Measurements from ENCODE around the gene CDHR2. TPM values are rescaled to one million over a fixed set of nuclear protein-coding genes. Genes with fewer than 3 reads are reported as not detected.

Gene CDHR2
- total and polyA plus RNA-seq, 8 donors, result 0.13 to 18.7 (median 9.7) TPM

DNA sequence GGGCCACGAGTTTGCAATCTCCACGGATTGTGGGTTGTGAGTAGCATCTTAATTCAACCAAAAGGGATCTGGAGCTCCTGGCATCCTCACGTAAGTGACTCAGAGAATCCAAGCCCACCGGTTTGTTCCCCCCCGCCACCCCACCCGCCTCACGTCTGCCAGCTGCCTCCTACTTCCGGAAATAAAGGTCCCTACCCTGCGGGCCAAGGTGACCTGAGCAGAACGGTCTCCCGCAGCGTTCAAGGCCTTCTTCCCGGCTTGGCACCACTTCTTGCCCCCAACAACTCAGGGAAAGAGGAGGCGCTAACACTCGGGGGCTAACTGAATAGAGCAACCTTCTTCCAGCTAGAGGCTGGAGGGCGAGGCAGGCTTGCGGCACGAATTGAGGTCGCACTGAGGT is 69.6 kb downstream of the CDHR2 start:
- peaks cover 22 to 92% (median 61%) of the 10 kb centered on the region in 3 donors for H3K27me3 ChIP-seq
- H3K36me3 ChIP-seq, result no peaks in the 10 kb centered on the region
- peak overlapping the region in 3 of 4 donors; percentile 3 to 11 (median 6) for H3K4me3 ChIP-seq
- intact Hi-C loops (cut with DNase I; ENCODE audit: low total_unique reads), result no loop called here
- H3K4me1 ChIP-seq, result peaks cover 14 to 25% (median 23%) of the 10 kb centered on the region in 4 donors
- WGBS, 5 donors, result 18 to 32% (median 30%) methylated on average over 15 to 19 of the region's 19 CpGs
- peaks cover 0 to 7% (median 0%) of the 10 kb centered on the region in 4 donors for H3K9me3 ChIP-seq
- DNase-seq, result no peak
- TF ChIP-seq EP300 (IDR thresholded peaks at IDR 0.05) (no peak), POLR2AphosphoS5 (IDR thresholded peaks at IDR 0.05) (no peak), POLR2A (IDR thresholded peaks at IDR 0.05) (no peak)
- TF ChIP-seq, protein P1, sequence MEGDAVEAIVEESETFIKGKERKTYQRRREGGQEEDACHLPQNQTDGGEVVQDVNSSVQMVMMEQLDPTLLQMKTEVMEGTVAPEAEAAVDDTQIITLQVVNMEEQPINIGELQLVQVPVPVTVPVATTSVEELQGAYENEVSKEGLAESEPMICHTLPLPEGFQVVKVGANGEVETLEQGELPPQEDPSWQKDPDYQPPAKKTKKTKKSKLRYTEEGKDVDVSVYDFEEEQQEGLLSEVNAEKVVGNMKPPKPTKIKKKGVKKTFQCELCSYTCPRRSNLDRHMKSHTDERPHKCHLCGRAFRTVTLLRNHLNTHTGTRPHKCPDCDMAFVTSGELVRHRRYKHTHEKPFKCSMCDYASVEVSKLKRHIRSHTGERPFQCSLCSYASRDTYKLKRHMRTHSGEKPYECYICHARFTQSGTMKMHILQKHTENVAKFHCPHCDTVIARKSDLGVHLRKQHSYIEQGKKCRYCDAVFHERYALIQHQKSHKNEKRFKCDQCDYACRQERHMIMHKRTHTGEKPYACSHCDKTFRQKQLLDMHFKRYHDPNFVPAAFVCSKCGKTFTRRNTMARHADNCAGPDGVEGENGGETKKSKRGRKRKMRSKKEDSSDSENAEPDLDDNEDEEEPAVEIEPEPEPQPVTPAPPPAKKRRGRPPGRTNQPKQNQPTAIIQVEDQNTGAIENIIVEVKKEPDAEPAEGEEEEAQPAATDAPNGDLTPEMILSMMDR (IDR thresholded peaks at IDR 0.05), result no peak
- H3K27ac ChIP-seq, result no peak overlapping the region

DNA sequence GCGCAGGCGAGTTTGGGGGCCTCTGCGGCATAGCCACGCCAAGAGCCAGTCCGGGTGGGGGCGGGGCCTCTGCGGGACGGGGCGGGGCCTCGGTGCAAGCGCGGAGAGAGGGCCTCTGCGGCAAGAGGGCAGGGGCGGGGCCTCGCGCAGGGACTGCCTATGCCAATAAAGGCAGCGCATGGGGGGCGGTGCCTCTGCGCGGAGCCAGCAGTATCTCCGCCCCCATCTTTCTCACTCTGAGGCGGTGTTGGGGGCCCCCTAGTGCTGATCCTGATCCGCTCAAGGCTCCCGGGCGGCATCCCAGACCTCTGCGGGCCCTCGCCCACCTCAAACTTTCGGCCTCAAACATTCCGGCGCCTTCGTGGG is 70.0 kb downstream of the CDHR2 start:
- Histone ChIP-seq H3K4me3 (peak overlapping the region in 3 of 4 donors; percentile 3 to 11 (median 6)), H3K36me3 (no peaks in the 10 kb centered on the region), H3K27me3 (peaks cover 22 to 95% (median 62%) of the 10 kb centered on the region in 3 donors), H3K4me1 (peaks cover 14 to 23% (median 22%) of the 10 kb centered on the region in 4 donors), H3K27ac (no peak overlapping the region), H3K9me3 (peaks cover 0 to 7% (median 0%) of the 10 kb centered on the region in 4 donors)
- intact Hi-C loops (cut with DNase I; ENCODE audit: low total_unique reads), result no loop called here
- peak; percentile 50 to 90 for DNase-seq
- no peak for TF ChIP-seq EP300 (IDR thresholded peaks at IDR 0.05)
- TF ChIP-seq POLR2A (IDR thresholded peaks at IDR 0.05), result no peak
- TF ChIP-seq, protein P1 (IDR thresholded peaks at IDR 0.05), result no peak
- TF ChIP-seq POLR2AphosphoS5 (IDR thresholded peaks at IDR 0.05), result no peak
- WGBS, 5 donors, result 3 to 7% (median 5%) methylated on average over 19 to 31 of the region's 31 CpGs

- peaks cover 22 to 99% (median 68%) of the 10 kb centered on the region in 3 donors for H3K27me3 ChIP-seq
- intact Hi-C loops (cut with DNase I; ENCODE audit: low total_unique reads), result no loop called here
These were observed 70.6 kb downstream of the CDHR2 start for GRCh38 chr5:176619569-176620332.

DNA sequence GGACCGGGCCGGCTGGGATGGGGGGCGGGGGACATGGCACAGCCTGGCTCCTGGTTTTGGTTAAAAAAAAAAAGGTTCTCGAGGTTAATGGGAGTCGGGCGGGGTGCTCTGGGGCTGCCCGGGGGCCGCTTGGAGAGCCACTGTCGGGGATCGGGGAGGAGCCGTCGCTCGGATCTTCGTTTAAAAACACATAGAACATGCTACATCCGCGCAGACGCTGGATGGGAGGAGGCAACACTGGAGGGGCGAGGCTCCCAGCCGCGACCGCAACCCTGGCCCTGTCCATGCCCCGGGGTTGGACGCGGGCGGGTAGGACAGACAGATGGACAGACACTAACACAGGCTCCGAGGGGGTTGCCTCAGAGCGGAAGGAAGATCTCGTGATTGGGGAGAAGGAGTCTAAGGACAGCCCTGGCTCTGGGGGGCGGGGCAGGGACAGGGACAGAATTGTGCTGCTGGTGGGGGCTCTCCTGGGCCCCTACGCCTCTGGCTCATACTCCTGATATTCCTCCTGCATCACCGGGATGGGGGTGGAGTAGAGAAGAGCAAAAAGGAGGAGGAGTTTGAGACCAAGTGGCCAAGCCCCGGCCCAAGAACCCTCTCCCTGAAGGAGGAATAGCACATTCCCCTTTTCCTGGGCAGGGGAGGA is 71.3 kb downstream of the CDHR2 start:
- no peak for DNase-seq
- Histone ChIP-seq H3K36me3 (no peaks in the 10 kb centered on the region), H3K27ac (no peak overlapping the region), H3K27me3 (peaks cover 22 to 99% (median 67%) of the 10 kb centered on the region in 3 donors), H3K4me3 (peak overlapping the region in 1 of 4 donors; percentile 3), H3K9me3 (peaks cover 0 to 7% (median 0%) of the 10 kb centered on the region in 4 donors), H3K4me1 (peaks cover 14 to 23% (median 22%) of the 10 kb centered on the region in 4 donors)
- WGBS, 5 donors, result 4 to 6% (median 5%) methylated on average over 28 to 32 of the region's 32 CpGs
- TF ChIP-seq, protein P1 (IDR thresholded peaks at IDR 0.05), result no peak
- no peak for TF ChIP-seq POLR2AphosphoS5 (IDR thresholded peaks at IDR 0.05)
- TF ChIP-seq POLR2A (IDR thresholded peaks at IDR 0.05), result no peak
- TF ChIP-seq EP300 (IDR thresholded peaks at IDR 0.05), result no peak
- intact Hi-C loops (cut with DNase I; ENCODE audit: low total_unique reads), result no loop called here

More at GRCh38 chr5:176619569-176620332, 70.6 kb downstream of the CDHR2 start:
- no peak for TF ChIP-seq POLR2AphosphoS5 (IDR thresholded peaks at IDR 0.05)
- TF ChIP-seq, protein P1 (IDR thresholded peaks at IDR 0.05), result no peak
- TF ChIP-seq POLR2A (IDR thresholded peaks at IDR 0.05), result no peak
- TF ChIP-seq EP300 (IDR thresholded peaks at IDR 0.05), result no peak
- H3K9me3 ChIP-seq, result peaks cover 0 to 7% (median 0%) of the 10 kb centered on the region in 4 donors
- no peak for DNase-seq
- 7 to 18% (median 12%) methylated on average over 21 to 59 of the region's 59 CpGs for WGBS, 5 donors
- H3K4me3 ChIP-seq, result peak overlapping the region in 2 of 4 donors; percentile 3 to 6
- H3K27ac ChIP-seq, result no peak overlapping the region
- H3K36me3 ChIP-seq, result no peaks in the 10 kb centered on the region
- H3K4me1 ChIP-seq, result peaks cover 14 to 23% (median 22%) of the 10 kb centered on the region in 4 donors

All from stomach (tissue), 9 donors.